ENCODE measurements around the gene PAGR1. TPM values are rescaled to one million over a fixed set of nuclear protein-coding genes. Genes with fewer than 3 reads are reported as not detected.
A peak's percentile ranks its signal among the peaks of the same experiment; 100 is the strongest.

Gene PAGR1
- total and polyA plus RNA-seq, 9 of the 15 experiments (the other 6 are each of a cell fraction or from before 2014, with no cell fraction given) = 1.4 to 58.2 (median 16.8) TPM

- TF ChIP-seq TAF9B (IDR thresholded peaks at IDR 0.05; ENCODE audit: partially characterized antibody) = peak; percentile 64
- TF ChIP-seq ZC3H4 (CRISPR knock-in tag; IDR thresholded peaks at IDR 0.05; ENCODE audit: borderline replicate concordance) = no peak
- TF ChIP-seq RBFOX2 (IDR thresholded peaks at IDR 0.05; ENCODE audit: low read depth, low read length) = peak; percentile 91
- no peak for TF ChIP-seq MEF2A (IDR thresholded peaks at IDR 0.05; ENCODE audit: control insufficient read depth, low read depth, low read length)
- TF ChIP-seq MAFF (IDR thresholded peaks at IDR 0.05; ENCODE audit: low read length) = no peak
- TF ChIP-seq ZNF224 (CRISPR knock-in tag; IDR thresholded peaks at IDR 0.05) = no peak
- peak; percentile 72 for TF ChIP-seq ZBTB40 (IDR thresholded peaks at IDR 0.05)
- TF ChIP-seq ZBTB40 (CRISPR knock-in tag; IDR thresholded peaks at IDR 0.05) = no peak
- no peak for TF ChIP-seq HES1 (IDR thresholded peaks at IDR 0.05; ENCODE audit: low read depth)
- peak; percentile 55; the same call in 1 of the 2 replicates for TF ChIP-seq HDAC8 (tag; IDR thresholded peaks at IDR 0.05)
- peak; percentile 77; the same call in 1 of the 2 replicates for TF ChIP-seq ZBTB26 (CRISPR knock-in tag; IDR thresholded peaks at IDR 0.05)
- peak; percentile 64 for TF ChIP-seq VEZF1 (CRISPR knock-in tag; IDR thresholded peaks at IDR 0.05)
- TF ChIP-seq ZZZ3 (IDR thresholded peaks at IDR 0.05) = no peak
- TF ChIP-seq ZNF146 (CRISPR knock-in tag; IDR thresholded peaks at IDR 0.05; ENCODE audit: unreplicated experiment) = no peak
- TF ChIP-seq NCOA1 (IDR thresholded peaks at IDR 0.05; ENCODE audit: low read depth) = no peak
These were observed at the start of gene PAGR1 (continued) for GRCh38 chr16:29815793-29816693.

All from K562 (cell line).